Fibroblast of pulmonary artery (primary cell): ENCODE data around the gene MYRIP.
"Not testable (repeated sequence)": the region's sequence is repeated elsewhere in the genome, so short reads cannot be mapped to it uniquely, and the experiment has no call there.

ENCODE experiments used
- DNase-seq: peaks from one replicate; pipeline ENCODE4 v3.0.0-alpha.2; 2010; ENCODE audit warnings: low read depth
- H3K4me3 ChIP-seq: replicated peaks from 2 replicates; pipeline ENCODE4 v1.5.1; 2011; ENCODE audit warnings: low read depth, mild to moderate bottlenecking, control low read depth, low read length, moderate library complexity
- TF ChIP-seq, protein P1 (sequence below): IDR thresholded peaks from 2 replicates; pipeline ENCODE4 v1.5.1; 2011; ENCODE audit warnings: mild to moderate bottlenecking, control low read depth, low read length, inconsistent platforms; ENCODE audit errors: missing control alignments

The MYRIP gene

DNA sequence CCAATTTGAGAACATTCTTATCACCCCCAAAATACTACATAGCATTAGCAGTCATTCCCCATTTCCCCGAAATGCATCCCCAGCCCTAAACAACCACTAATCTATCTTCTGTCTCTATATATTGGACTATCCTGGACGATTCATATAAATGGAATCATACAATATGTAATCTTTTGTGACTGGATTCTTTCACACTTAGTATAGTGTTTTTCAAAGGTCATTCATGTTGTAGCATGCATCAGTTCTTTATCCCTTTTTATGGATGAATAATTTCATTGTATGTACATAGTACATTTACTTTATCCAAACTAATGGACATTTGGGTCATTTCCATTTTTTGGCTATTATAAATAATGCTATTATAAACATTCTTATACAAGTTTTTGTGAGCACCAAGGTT, 472.6 kb downstream of the MYRIP start:
- no peak overlapping the region for H3K4me3 ChIP-seq
- TF ChIP-seq, protein P1, sequence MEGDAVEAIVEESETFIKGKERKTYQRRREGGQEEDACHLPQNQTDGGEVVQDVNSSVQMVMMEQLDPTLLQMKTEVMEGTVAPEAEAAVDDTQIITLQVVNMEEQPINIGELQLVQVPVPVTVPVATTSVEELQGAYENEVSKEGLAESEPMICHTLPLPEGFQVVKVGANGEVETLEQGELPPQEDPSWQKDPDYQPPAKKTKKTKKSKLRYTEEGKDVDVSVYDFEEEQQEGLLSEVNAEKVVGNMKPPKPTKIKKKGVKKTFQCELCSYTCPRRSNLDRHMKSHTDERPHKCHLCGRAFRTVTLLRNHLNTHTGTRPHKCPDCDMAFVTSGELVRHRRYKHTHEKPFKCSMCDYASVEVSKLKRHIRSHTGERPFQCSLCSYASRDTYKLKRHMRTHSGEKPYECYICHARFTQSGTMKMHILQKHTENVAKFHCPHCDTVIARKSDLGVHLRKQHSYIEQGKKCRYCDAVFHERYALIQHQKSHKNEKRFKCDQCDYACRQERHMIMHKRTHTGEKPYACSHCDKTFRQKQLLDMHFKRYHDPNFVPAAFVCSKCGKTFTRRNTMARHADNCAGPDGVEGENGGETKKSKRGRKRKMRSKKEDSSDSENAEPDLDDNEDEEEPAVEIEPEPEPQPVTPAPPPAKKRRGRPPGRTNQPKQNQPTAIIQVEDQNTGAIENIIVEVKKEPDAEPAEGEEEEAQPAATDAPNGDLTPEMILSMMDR, result no peak
- DNase-seq, result no peak

DNA sequence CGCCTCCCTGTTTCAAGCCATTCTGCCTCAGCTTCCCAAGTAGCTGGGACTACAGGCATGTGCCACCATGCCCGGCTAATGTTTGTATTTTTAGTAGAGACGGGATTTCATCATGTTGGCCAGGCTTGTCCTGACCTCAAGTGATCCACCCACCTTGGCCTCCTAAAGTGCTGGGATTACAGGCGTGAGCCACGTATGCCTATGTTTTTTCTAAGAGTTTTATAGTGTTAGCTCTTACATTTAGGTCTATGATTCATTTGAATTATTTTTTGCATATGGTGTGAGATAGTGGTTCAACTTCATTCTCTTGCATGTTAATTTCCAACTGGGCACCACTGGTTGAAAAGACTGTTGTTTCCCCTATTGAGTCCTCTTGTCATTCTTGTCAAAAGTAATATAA, 473.6 kb downstream of the MYRIP start:
- not testable (repeated sequence) for DNase-seq, H3K4me3 ChIP-seq

GRCh38 chr3:40287248-40287647, 477.8 kb downstream of the MYRIP start:
- TF ChIP-seq, protein P1, result no peak
- no peak for DNase-seq
- no peak overlapping the region for H3K4me3 ChIP-seq

GRCh38 chr3:40290396-40290795, 481.0 kb downstream of the MYRIP start:
- H3K4me3 ChIP-seq, result no peak overlapping the region
- TF ChIP-seq, protein P1, result no peak
- DNase-seq, result no peak

- TF ChIP-seq, protein P1, result no peak
- no peak for DNase-seq
These were observed 482.1 kb downstream of the MYRIP start for GRCh38 chr3:40291471-40291870.

DNA sequence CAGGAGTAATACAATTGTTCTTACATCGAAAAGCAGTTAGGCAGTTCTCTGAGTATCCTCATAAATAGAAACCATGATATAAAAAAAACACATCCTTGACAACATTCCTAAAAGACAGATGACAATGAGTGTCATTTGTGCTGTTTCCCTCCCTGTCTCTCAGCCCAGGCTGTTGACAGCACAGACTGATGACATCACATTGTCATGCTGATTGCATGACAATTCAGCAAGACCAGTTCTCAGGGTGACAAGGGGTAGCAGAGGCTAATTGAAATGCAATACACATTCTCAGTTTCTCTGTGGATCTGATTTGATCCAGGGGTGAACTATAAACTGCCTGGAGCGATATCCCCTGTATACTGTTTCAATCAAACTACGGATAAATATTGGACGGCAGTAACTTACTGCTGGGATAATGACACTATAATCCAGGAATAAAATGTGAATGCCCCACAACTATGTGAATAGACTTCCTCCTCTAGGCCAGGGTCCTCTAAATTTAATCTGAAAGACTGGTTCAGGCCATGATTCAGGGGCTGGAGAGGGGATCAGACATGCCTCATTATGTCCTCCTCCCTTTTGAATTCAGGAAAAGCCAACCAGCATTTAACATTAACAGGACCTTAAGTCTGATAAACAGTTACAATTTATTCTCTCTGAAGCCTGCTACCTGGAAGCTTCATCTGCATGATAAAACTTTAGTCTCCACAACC, 483.4 kb downstream of the MYRIP start:
- TF ChIP-seq, protein P1, result no peak
- no peak for DNase-seq
- H3K4me3 ChIP-seq, result no peak overlapping the region

More at GRCh38 chr3:40291471-40291870, 482.1 kb downstream of the MYRIP start:
- no peak overlapping the region for H3K4me3 ChIP-seq

GRCh38 chr3:40294434-40294833, 485.0 kb downstream of the MYRIP start:
- TF ChIP-seq, protein P1, result no peak
- DNase-seq, result no peak
- H3K4me3 ChIP-seq, result no peak overlapping the region
